Gastroesophageal sphincter (tissue), 3 donors: ENCODE measurements around the gene PAM.

Experiments used
- CTCF ChIP-seq, 4 experiments: fragments of 200-600 bp in 2 of 4; fragments of 450-650 bp in 2 of 4; sonication (generic) in 1 of 4; IDR thresholded peaks; one replicate each; pipeline ENCODE4 v1.5.1; 2017 to 2019; ENCODE audit warnings: antibody characterized with exemption in 4 of 4, mild to moderate bottlenecking in 2 of 4, moderate library complexity in 2 of 4
- EP300 ChIP-seq: sonication (generic); formaldehyde crosslinking; IDR thresholded peaks from one replicate; pipeline ENCODE4 v1.6.1; 2017; ENCODE audit warnings: antibody characterized with exemption, mild to moderate bottlenecking
- POLR2A ChIP-seq, 2 donors: fragments of 450-650 bp; IDR thresholded peaks; one replicate each; pipeline ENCODE4 v1.6.1; 2017; ENCODE audit warnings: antibody characterized with exemption in 2 of 2, mild to moderate bottlenecking in 2 of 2, moderate library complexity in 1 of 2

DNA sequence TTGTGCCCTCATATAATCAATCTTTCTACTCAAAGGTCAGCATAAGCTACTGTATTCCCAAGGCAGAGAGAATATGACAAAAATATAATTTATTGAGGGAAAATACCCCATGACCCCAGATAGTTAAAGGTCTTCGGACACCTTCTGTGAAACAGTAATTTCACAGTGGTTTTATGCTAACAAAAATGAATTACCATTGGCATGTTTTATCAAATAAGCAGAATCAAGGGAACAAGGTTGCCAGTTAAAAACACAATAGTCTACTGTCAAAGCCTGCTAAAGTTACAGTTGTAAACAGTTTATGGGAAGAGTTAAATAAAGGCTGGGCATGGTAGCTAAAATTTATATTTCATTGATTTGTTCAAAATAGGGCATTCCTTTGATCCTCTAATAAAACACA, 210.5 kb downstream of the PAM start:
- TF ChIP-seq CTCF (IDR thresholded peaks at IDR 0.05), result no peak
- TF ChIP-seq POLR2A (IDR thresholded peaks at IDR 0.05), result no peak
- no peak for TF ChIP-seq EP300
